HG03520 (cell line): Measurements from ENCODE around the gene SEMA6B.

Experiments used
- ATAC-seq: cut with Tn5 transposase; IDR thresholded peaks from one replicate; pipeline ENCODE4 v1.9.1; 2021; ENCODE audit warnings: mild to moderate bottlenecking, moderate library complexity; ENCODE audit not compliant: unreplicated experiment

SEMA6B gene

GRCh38 chr19:4589579-4590410 lies 30.3 kb upstream of the SEMA6B start:
- ATAC-seq = no peak

GRCh38 chr19:4588291-4588761 lies 28.8 kb upstream of the SEMA6B start:
- ATAC-seq = no peak

GRCh38 chr19:4587527-4587926 lies 28.0 kb upstream of the SEMA6B start:
- no peak for ATAC-seq

GRCh38 chr19:4586691-4587090 lies 27.2 kb upstream of the SEMA6B start:
- ATAC-seq = no peak

- ATAC-seq = no peak
Measured at GRCh38 chr19:4586245-4586644, 26.8 kb upstream of the SEMA6B start.

- no peak for ATAC-seq
Measured at GRCh38 chr19:4585556-4585955, 26.1 kb upstream of the SEMA6B start.

GRCh38 chr19:4584670-4585460 lies 25.4 kb upstream of the SEMA6B start:
- ATAC-seq = no peak

GRCh38 chr19:4583961-4584669 lies 24.6 kb upstream of the SEMA6B start:
- ATAC-seq = no peak

GRCh38 chr19:4582980-4583842 lies 23.7 kb upstream of the SEMA6B start:
- no peak for ATAC-seq

- ATAC-seq = no peak
Measured at GRCh38 chr19:4581666-4582553, 22.4 kb upstream of the SEMA6B start.

- ATAC-seq = no peak
Measured at GRCh38 chr19:4580961-4581665, 21.6 kb upstream of the SEMA6B start.

- no peak for ATAC-seq
Measured at GRCh38 chr19:4580021-4580901, 20.8 kb upstream of the SEMA6B start.

- no peak for ATAC-seq
Measured at GRCh38 chr19:4579389-4579788, 19.9 kb upstream of the SEMA6B start.

GRCh38 chr19:4578552-4579248 lies 19.2 kb upstream of the SEMA6B start:
- ATAC-seq = no peak

GRCh38 chr19:4577020-4577782 lies 17.7 kb upstream of the SEMA6B start:
- no peak for ATAC-seq
